C1 segment of cervical spinal cord (tissue), 14 donors: ENCODE data around the gene TTLL8.
A peak's percentile ranks its signal among the peaks of the same experiment; 100 is the strongest.
"Not testable (repeated sequence)": the region's sequence is repeated elsewhere in the genome, so short reads cannot be mapped to it uniquely, and the experiment has no call there.

ENCODE experiments used
- DNase-seq, 14 donors: peaks; one replicate each; lab custom pipeline; 2025; lab: John Stamatoyannopoulos, UW

The TTLL8 gene

DNA sequence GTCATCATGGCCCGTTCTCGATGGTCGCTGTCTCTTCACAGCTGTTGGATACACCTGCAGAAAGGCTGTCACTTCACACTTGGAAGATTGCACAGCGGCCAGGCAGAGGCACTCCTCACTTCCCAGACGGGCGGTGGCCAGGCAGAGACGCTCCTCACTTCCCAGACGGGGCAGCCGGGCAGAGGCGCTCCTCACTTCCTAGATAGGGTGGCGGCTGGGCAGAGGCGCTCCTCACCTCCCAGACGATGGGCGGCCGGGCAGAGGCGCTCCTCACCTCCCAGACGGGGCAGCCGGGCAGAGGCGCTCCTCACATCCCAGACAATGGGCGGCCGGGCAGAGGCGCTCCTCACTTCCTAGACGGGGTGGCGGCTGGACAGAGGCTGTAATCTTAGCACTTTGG is 68.3 kb downstream of the TTLL8 start:
- DNase-seq, result not testable (repeated sequence)

GRCh38 chr22:49986325-49986724 is 71.8 kb downstream of the TTLL8 start:
- no peak for DNase-seq

GRCh38 chr22:49983148-49984042 is 74.7 kb downstream of the TTLL8 start:
- no peak for DNase-seq

- not testable (repeated sequence) for DNase-seq
Observed at GRCh38 chr22:49981799-49982198, 76.3 kb downstream of the TTLL8 start.

GRCh38 chr22:49979587-49980264 is 78.4 kb downstream of the TTLL8 start:
- no peak for DNase-seq

DNA sequence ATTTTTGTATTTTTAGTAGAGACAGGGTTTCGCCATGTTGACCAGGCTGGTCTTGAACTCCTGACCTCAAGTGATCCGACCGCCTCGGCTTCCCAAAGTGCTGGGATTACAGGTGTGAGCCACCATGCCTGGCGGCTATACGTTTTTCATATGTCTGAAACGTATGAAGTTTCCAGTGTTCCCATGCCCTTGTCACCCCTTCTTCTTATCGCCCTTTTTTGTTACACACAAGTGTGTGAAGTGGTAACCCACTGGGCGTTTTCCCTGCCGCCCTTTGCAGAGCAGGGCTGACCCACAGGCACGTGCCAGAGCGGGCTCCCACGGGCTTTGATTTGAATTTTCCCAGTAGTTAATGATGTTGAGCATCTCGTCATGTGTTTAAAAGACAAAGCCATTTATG is 80.5 kb downstream of the TTLL8 start:
- DNase-seq, result no peak

DNA sequence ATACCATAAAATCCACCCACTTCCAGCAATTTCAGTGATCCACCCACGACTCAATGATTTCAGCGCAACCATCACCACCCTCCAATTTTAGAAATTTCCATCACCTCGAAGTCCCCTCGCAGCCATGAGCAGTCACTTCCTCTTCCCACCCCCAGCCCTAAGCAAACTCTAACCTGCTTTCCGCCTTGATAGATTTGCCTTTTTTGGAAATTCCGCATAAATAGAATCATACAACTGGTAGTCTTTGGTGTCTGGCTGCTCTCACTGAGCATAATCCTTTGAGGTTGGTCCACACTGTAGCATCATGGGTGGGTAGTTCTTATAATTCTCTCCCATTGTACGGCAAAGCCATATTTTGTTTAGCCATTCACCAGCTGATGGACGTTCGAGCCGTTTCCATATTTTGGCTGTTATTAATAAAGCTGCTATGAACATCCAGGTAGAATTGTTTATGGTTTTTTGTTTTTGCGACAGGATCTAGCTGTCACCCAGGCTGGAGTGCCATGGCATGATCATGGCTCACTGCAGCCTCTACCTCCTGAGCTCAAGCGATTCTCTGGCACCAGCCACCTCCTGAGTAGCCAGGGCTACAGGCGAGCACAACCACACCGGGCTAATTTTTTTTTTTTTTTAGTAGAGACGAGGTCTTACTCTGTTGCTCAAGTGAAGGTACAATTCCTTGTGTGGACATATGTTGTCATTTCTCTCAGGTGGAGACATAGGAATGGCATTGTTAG is 81.5 kb downstream of the TTLL8 start:
- DNase-seq, result no peak

DNA sequence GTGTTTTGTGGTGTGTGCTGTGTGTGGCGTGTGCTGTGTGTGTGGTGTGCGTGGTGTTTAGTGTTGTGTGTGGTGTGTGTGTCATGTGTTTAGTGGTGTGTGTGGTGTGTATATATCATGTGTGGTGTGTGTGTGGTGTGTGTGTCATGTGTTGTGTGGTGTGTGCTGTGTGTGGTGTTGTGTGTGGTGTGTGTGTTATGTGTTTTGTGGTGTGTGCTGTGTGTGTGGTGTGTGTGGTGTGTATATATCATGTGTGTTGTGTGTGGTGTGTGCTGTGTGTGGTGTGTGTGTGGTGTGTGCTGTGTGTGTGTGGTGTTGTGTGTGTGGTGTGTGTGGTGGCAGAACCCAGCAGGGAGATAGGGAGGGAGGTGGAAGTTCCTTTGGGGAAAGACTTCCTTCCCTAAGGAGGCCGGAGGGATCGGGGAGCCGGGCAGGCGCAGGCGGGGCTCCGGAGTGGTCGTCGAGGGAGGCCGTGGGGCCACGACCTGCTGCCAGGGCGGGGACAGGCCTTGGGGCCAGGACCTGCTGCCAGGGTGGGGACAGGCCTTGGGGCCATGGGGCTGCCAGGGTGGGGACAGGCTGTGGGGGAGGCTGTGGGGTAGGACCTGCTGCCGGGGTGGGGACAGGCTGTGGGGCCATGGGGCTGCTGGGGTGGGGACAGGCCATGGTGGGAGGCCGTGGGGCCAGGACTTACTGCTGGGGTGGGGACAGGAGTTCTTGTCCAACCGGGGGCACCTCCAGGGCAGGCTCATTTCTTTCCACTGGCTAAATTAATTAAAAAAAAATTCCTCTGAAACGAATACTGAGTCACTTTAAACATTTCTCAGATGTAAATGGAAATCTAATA is 82.3 kb downstream of the TTLL8 start:
- DNase-seq, result no peak

- DNase-seq, result no peak
Observed at GRCh38 chr22:49973018-49973961, 84.8 kb downstream of the TTLL8 start.

- no peak for DNase-seq
Observed at GRCh38 chr22:49972163-49973017, 85.7 kb downstream of the TTLL8 start.

GRCh38 chr22:49971232-49972162 is 86.6 kb downstream of the TTLL8 start:
- peak in 4 of 14 donors; percentile 16 to 86 (median 56) for DNase-seq

GRCh38 chr22:49970528-49971231 is 87.4 kb downstream of the TTLL8 start:
- DNase-seq, result peak in 12 of 14 donors; percentile 55 to 99 (median 80)

DNA sequence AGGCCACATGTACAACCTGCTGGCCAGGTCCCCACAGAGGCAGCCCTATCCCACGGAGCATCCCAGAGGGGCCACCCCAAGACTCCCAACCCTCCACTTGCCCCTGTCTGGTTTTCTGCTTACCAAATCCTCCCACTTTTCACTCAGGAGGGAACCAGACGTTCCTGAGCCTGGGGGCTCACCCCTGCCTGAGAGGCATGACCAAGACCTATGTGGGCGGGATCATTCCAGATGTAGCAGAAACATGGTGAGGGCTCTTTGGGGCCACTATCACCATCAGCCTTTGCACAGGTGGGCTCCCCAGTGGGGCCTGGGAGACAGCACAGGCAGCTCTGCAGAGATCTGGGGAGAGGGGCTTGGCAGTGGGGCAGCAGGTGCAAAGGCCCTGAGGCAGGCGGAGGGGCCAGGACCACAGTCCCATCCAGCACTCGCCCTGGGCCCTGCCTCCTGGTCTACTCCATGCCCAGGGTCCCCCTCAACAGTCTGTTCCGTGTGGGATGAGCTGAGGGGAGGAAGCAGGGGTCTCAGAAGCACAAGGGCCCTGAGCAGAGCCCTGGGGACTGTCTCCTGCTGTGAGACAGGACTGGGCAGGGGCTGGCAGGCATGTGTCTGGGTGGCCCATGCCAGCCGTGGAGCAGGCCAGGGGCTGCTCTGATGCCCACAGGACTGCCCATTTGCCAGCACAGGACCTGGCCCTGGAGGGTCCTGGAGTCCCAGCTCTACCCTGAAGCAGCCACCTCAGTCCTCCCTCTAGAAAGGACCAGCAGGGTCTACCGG is 88.2 kb downstream of the TTLL8 start:
- no peak for DNase-seq

DNA sequence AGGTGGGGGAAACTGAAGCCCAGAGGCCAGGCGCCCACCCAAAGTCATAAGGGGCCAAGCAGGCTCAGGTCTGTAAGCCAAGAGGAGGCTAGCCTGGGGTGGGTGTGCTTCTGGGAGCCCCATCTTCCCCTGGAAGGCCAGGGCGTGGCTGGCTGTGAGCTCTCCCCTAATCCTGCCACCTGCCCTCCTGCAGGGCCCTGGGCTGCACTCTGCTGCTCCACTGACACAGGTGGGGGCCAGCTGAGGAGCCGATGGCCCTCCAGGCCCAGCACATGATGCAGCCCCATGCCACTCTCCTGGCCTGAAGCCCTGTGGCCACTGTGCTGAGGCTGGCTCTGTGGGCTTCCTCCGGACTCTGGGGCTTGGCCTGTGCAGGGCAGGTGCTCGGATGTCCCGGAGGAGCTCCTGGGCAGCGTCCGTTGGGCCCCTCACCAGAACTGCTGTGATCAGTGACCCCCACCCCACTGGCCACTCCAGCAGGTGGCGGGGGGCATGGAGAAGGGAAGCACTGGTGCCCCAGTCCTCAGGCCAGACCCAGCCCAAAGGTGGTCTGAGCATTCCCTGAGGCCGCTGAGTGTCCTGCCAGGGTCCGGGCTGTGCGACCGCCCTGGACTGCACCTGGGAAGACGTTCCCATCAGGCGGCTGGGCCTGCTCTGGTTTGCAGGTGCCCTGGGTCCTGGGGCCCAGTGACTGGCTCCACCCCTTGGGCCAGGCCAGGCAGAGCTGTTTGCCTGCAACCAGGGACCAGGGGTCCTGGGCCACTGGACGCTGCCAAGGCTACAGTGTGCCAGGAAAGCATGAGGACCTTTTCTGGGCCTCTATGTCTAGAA is 89.1 kb downstream of the TTLL8 start:
- DNase-seq, result no peak
